ENCODE data around the gene DRC7. TPM values are rescaled to one million over a fixed set of nuclear protein-coding genes. Genes with fewer than 3 reads are reported as not detected.

DRC7 gene
- polyA plus RNA-seq, 1 donor (not counting 4 experiments of a cell fraction or from before 2014, with no cell fraction given): not detected

- H3K9me1 ChIP-seq (ENCODE audit: control insufficient read depth, extremely low read depth, insufficient read depth, low read length): peaks cover 3% of the 10 kb centered on the region
- peaks cover 4 to 5% of the 10 kb centered on the region in 2 experiments for H3K36me3 ChIP-seq (ENCODE audit: control insufficient read depth in 2 of 2, extremely low read depth in 1 of 2, insufficient read depth in 2 of 2, low read length in 2 of 2)
- H3K27me3 ChIP-seq (ENCODE audit: control insufficient read depth, extremely low read depth, insufficient read depth, low read length): no peaks in the 10 kb centered on the region
- H3K4me3 ChIP-seq (ENCODE audit: control insufficient read depth in 2 of 3, extremely low read depth in 1 of 3, insufficient read depth in 2 of 3, low read depth in 1 of 3, low read length in 3 of 3): no peak overlapping the region
- H3K27ac ChIP-seq (ENCODE audit: control insufficient read depth, insufficient read depth, low read length): peak overlapping the region; percentile 34
- DNase-seq (ENCODE audit: low read depth, low spot score) (no peak), FAIRE-seq (no peak)
- TF ChIP-seq CTCF (optimal IDR thresholded peaks at IDR 0.05 in 1 of 3, IDR thresholded peaks at IDR 0.05 in 1 of 3, conservative IDR thresholded peaks at IDR 0.05 in 1 of 3; ENCODE audit: extremely low read depth in 1 of 3, insufficient read depth in 2 of 3, low read length in 3 of 3) (no peak), EZH2 (IDR thresholded peaks at IDR 0.05; ENCODE audit: low read length) (no peak)
- peak overlapping the region; percentile 33 for H3K9ac ChIP-seq (ENCODE audit: control insufficient read depth, extremely low read depth, insufficient read depth, low read length)
- H3K79me2 ChIP-seq (ENCODE audit: control insufficient read depth, insufficient read depth, low read length): peaks cover 4% of the 10 kb centered on the region
- peak overlapping the region; percentile 61 for H2AFZ ChIP-seq (ENCODE audit: control insufficient read depth, low read length)
- H3K4me1 ChIP-seq (ENCODE audit: control insufficient read depth, extremely low read depth, insufficient read depth, low read length): peaks cover 40% of the 10 kb centered on the region
- no peaks in the 10 kb centered on the region for H4K20me1 ChIP-seq (ENCODE audit: control insufficient read depth, extremely low read depth, insufficient read depth, low read length)
- H3K9me3 ChIP-seq (ENCODE audit: control insufficient read depth, low read depth, low read length): no peaks in the 10 kb centered on the region
- H3K4me2 ChIP-seq (ENCODE audit: control insufficient read depth, extremely low read depth, insufficient read depth, low read depth, low read length): no peak overlapping the region
- dilution Hi-C loops (cut with MboI; ENCODE audit: extremely low pct_ligation_motif_present, low sequenced_read_pairs): no loop called here
Observed at GRCh38 chr16:57741660-57742191, 47.1 kb downstream of the DRC7 start.

- FAIRE-seq (peak; percentile 77), DNase-seq (ENCODE audit: low read depth, low spot score) (no peak)
- no peak overlapping the region for H3K27ac ChIP-seq (ENCODE audit: control insufficient read depth, insufficient read depth, low read length)
- H2AFZ ChIP-seq (ENCODE audit: control insufficient read depth, low read length): no peak overlapping the region
- no peak overlapping the region for H3K4me2 ChIP-seq (ENCODE audit: control insufficient read depth, extremely low read depth, insufficient read depth, low read depth, low read length)
- peaks cover 36% of the 10 kb centered on the region for H3K4me1 ChIP-seq (ENCODE audit: control insufficient read depth, extremely low read depth, insufficient read depth, low read length)
- no peak overlapping the region for H3K9ac ChIP-seq (ENCODE audit: control insufficient read depth, extremely low read depth, insufficient read depth, low read length)
- peaks cover 3% of the 10 kb centered on the region for H3K9me1 ChIP-seq (ENCODE audit: control insufficient read depth, extremely low read depth, insufficient read depth, low read length)
- dilution Hi-C loops (cut with MboI; ENCODE audit: extremely low pct_ligation_motif_present, low sequenced_read_pairs): no loop called here
- no peak overlapping the region for H3K4me3 ChIP-seq (ENCODE audit: control insufficient read depth in 2 of 3, extremely low read depth in 1 of 3, insufficient read depth in 2 of 3, low read depth in 1 of 3, low read length in 3 of 3)
- H3K9me3 ChIP-seq (ENCODE audit: control insufficient read depth, low read depth, low read length): no peaks in the 10 kb centered on the region
- H3K36me3 ChIP-seq (ENCODE audit: control insufficient read depth in 2 of 2, extremely low read depth in 1 of 2, insufficient read depth in 2 of 2, low read length in 2 of 2): peaks cover 0 to 6% of the 10 kb centered on the region in 2 experiments
- no peak for TF ChIP-seq EZH2 (IDR thresholded peaks at IDR 0.05; ENCODE audit: low read length)
- no peaks in the 10 kb centered on the region for H4K20me1 ChIP-seq (ENCODE audit: control insufficient read depth, extremely low read depth, insufficient read depth, low read length)
- H3K79me2 ChIP-seq (ENCODE audit: control insufficient read depth, insufficient read depth, low read length): no peaks in the 10 kb centered on the region
- no peaks in the 10 kb centered on the region for H3K27me3 ChIP-seq (ENCODE audit: control insufficient read depth, extremely low read depth, insufficient read depth, low read length)
Observed at GRCh38 chr16:57742543-57742942, 47.9 kb downstream of the DRC7 start.

- H3K4me2 ChIP-seq (ENCODE audit: control insufficient read depth, extremely low read depth, insufficient read depth, low read depth, low read length): no peak overlapping the region
- H3K27me3 ChIP-seq (ENCODE audit: control insufficient read depth, extremely low read depth, insufficient read depth, low read length): no peaks in the 10 kb centered on the region
- H3K36me3 ChIP-seq (ENCODE audit: control insufficient read depth in 2 of 2, extremely low read depth in 1 of 2, insufficient read depth in 2 of 2, low read length in 2 of 2): peaks cover 0 to 7% of the 10 kb centered on the region in 2 experiments
- H3K27ac ChIP-seq (ENCODE audit: control insufficient read depth, insufficient read depth, low read length): no peak overlapping the region
- TF ChIP-seq EZH2 (IDR thresholded peaks at IDR 0.05; ENCODE audit: low read length) (no peak), CTCF (optimal IDR thresholded peaks at IDR 0.05 in 1 of 3, IDR thresholded peaks at IDR 0.05 in 1 of 3, conservative IDR thresholded peaks at IDR 0.05 in 1 of 3; ENCODE audit: extremely low read depth in 1 of 3, insufficient read depth in 2 of 3, low read length in 3 of 3) (no peak)
- no peak for FAIRE-seq
- no peaks in the 10 kb centered on the region for H3K79me2 ChIP-seq (ENCODE audit: control insufficient read depth, insufficient read depth, low read length)
- H3K4me3 ChIP-seq (ENCODE audit: control insufficient read depth in 2 of 3, extremely low read depth in 1 of 3, insufficient read depth in 2 of 3, low read depth in 1 of 3, low read length in 3 of 3): no peak overlapping the region
- H2AFZ ChIP-seq (ENCODE audit: control insufficient read depth, low read length): no peak overlapping the region
- H3K9ac ChIP-seq (ENCODE audit: control insufficient read depth, extremely low read depth, insufficient read depth, low read length): no peak overlapping the region
- no peaks in the 10 kb centered on the region for H4K20me1 ChIP-seq (ENCODE audit: control insufficient read depth, extremely low read depth, insufficient read depth, low read length)
- dilution Hi-C loops (cut with MboI; ENCODE audit: extremely low pct_ligation_motif_present, low sequenced_read_pairs): no loop called here
- peaks cover 3% of the 10 kb centered on the region for H3K9me1 ChIP-seq (ENCODE audit: control insufficient read depth, extremely low read depth, insufficient read depth, low read length)
- DNase-seq (ENCODE audit: low read depth, low spot score): no peak
- H3K4me1 ChIP-seq (ENCODE audit: control insufficient read depth, extremely low read depth, insufficient read depth, low read length): peaks cover 36% of the 10 kb centered on the region
- H3K9me3 ChIP-seq (ENCODE audit: control insufficient read depth, low read depth, low read length): no peaks in the 10 kb centered on the region
Observed at GRCh38 chr16:57743458-57743857, 48.9 kb downstream of the DRC7 start.

Data from keratinocyte (primary cell).